ENCODE measurements around the gene SPAG6.

GRCh38 chr10:22427890-22428571, 82.7 kb downstream of the SPAG6 start:
- TF ChIP-seq CTCF (IDR thresholded peaks at IDR 0.05; ENCODE audit: borderline replicate concordance, extremely low read depth, low read length, poor library complexity, severe bottlenecking) (no peak), EZH2 (IDR thresholded peaks at IDR 0.05; ENCODE audit: borderline replicate concordance, low read depth, low read length, severe bottlenecking) (no peak)
